Peyer's patch (tissue), 4 donors: ENCODE results near the gene MLF2. TPM values are rescaled to one million over a fixed set of nuclear protein-coding genes. Genes with fewer than 3 reads are reported as not detected.
"Not testable (repeated sequence)": the region's sequence is repeated elsewhere in the genome, so short reads cannot be mapped to it uniquely, and the experiment has no call there.

Experiments
- DNase-seq, 3 donors: peaks; one replicate each; pipeline ENCODE4 v3.0.0-alpha.2; 2017 to 2019
- H3K27ac ChIP-seq, 4 donors: fragments of 200-600 bp; sonication (generic); one replicate each; pipeline ENCODE4 v1.5.1; 2016 to 2019
- H3K27me3 ChIP-seq, 2 donors: fragments of 200-600 bp; sonication (generic); one replicate each; pipeline ENCODE4 v1.5.1; 2019
- H3K36me3 ChIP-seq, 3 donors: fragments of 200-600 bp; sonication (generic); one replicate each; pipeline ENCODE4 v1.5.1; 2016 to 2019
- H3K4me1 ChIP-seq, 4 donors: fragments of 200-600 bp; sonication (generic); one replicate each; pipeline ENCODE4 v1.5.1; 2016 to 2019
- H3K4me3 ChIP-seq, 4 donors: fragments of 200-600 bp; sonication (generic); 1 replicate in 3 of 4; 2 replicates in 1 of 4; pipeline ENCODE4 v1.5.1; 2016 to 2019; ENCODE audit warnings: mild to moderate bottlenecking in 1 of 4
- H3K9me3 ChIP-seq, 4 donors: fragments of 200-600 bp; sonication (generic); one replicate each; pipeline ENCODE4 v1.5.1; 2016 to 2019; ENCODE audit warnings: mild to moderate bottlenecking in 1 of 4
- CTCF ChIP-seq, 6 experiments: fragments of 450-650 bp in 4 of 6; fragments of 200-600 bp in 2 of 6; sonication (generic) in 1 of 6; IDR thresholded peaks; one replicate each; pipeline ENCODE4 v1.5.1; 2017 to 2019; ENCODE audit warnings: antibody characterized with exemption in 6 of 6, mild to moderate bottlenecking in 3 of 6, moderate library complexity in 1 of 6
- POLR2A ChIP-seq, 2 donors: fragments of 450-650 bp; IDR thresholded peaks; one replicate each; pipeline ENCODE4 v1.5.1; 2017; ENCODE audit warnings: antibody characterized with exemption in 2 of 2, mild to moderate bottlenecking in 2 of 2, moderate library complexity in 2 of 2
- total RNA-seq, 4 donors: library from RNA; depleted of rRNA; stranded (reverse); fragments of >200 nt; gene quantifications; one replicate each; pipeline ENCODE4 v1.1.0, GENCODE V29; 2016

MLF2 gene
- total RNA-seq, 4 donors from 2014 or later = 94.9 to 212 (median 182) TPM

- H3K27ac ChIP-seq = peak overlapping the region; percentile 81 to 92 (median 86)
- TF ChIP-seq POLR2A (IDR thresholded peaks at IDR 0.05) = no peak
- no peak for TF ChIP-seq CTCF (IDR thresholded peaks at IDR 0.05)
- DNase-seq = peak; percentile 54 to 62 (median 55)
- H3K27me3 ChIP-seq = no peaks in the 10 kb centered on the region
- peaks cover 0 to 10% (median 7%) of the 10 kb centered on the region in 4 donors for H3K4me1 ChIP-seq
- no peaks in the 10 kb centered on the region for H3K9me3 ChIP-seq
- peaks cover 0 to 21% (median 0%) of the 10 kb centered on the region in 3 donors for H3K36me3 ChIP-seq
- H3K4me3 ChIP-seq = peak overlapping the region; percentile 50 to 70 (median 60)
Measured at GRCh38 chr12:6724409-6724797, 28.5 kb downstream of the MLF2 start.

GRCh38 chr12:6723607-6724408 is 29.1 kb downstream of the MLF2 start, which contains the start of gene COPS7A:
COPS7A (plus strand) TSS chr12:6724046; CDS start chr12:6724657, 611 bp downstream.
- peak in 3 of 6 experiments; percentile 12 to 24 (median 15) for TF ChIP-seq CTCF (IDR thresholded peaks at IDR 0.05)
- TF ChIP-seq POLR2A (IDR thresholded peaks at IDR 0.05) = peak; percentile 56 to 58

GRCh38 chr12:6722863-6723262 is 30.1 kb downstream of the MLF2 start:
- Histone ChIP-seq H3K27ac (no peak overlapping the region), H3K4me3 (no peak overlapping the region), H3K9me3 (no peaks in the 10 kb centered on the region), H3K27me3 (no peaks in the 10 kb centered on the region), H3K4me1 (peaks cover 0 to 10% (median 7%) of the 10 kb centered on the region in 4 donors), H3K36me3 (peaks cover 0 to 5% (median 0%) of the 10 kb centered on the region in 3 donors)
- DNase-seq = no peak
- no peak for TF ChIP-seq POLR2A (IDR thresholded peaks at IDR 0.05)
- TF ChIP-seq CTCF (IDR thresholded peaks at IDR 0.05) = no peak

More at GRCh38 chr12:6723607-6724408, 29.1 kb downstream of the MLF2 start, which contains the start of gene COPS7A:
- DNase-seq = peak; percentile 97 to 100 (median 98)
- Histone ChIP-seq H3K4me1 (peaks cover 0 to 10% (median 7%) of the 10 kb centered on the region in 4 donors), H3K27me3 (no peaks in the 10 kb centered on the region), H3K36me3 (peaks cover 0 to 15% (median 0%) of the 10 kb centered on the region in 3 donors), H3K9me3 (no peaks in the 10 kb centered on the region), H3K4me3 (peak within 1 kb of the TSS; percentile 50 to 70 (median 60)), H3K27ac (peak within 1 kb of the TSS; percentile 81 to 92 (median 86))

GRCh38 chr12:6716874-6717437 is 36.0 kb downstream of the MLF2 start:
- Histone ChIP-seq H3K9me3 (no peaks in the 10 kb centered on the region), H3K4me1 (no peaks in the 10 kb centered on the region), H3K4me3 (no peak overlapping the region), H3K27me3 (no peaks in the 10 kb centered on the region), H3K36me3 (no peaks in the 10 kb centered on the region), H3K27ac (no peak overlapping the region)
- TF ChIP-seq POLR2A (IDR thresholded peaks at IDR 0.05) = no peak
- no peak for TF ChIP-seq CTCF (IDR thresholded peaks at IDR 0.05)
- DNase-seq = no peak

- not testable (repeated sequence) for H3K36me3 ChIP-seq, H3K27ac ChIP-seq, DNase-seq, H3K4me3 ChIP-seq, H3K9me3 ChIP-seq, H3K27me3 ChIP-seq, H3K4me1 ChIP-seq
Measured at GRCh38 chr12:6716031-6716873, 36.7 kb downstream of the MLF2 start.
